ENCODE data around the gene ADCY6. TPM values are rescaled to one million over a fixed set of nuclear protein-coding genes. Genes with fewer than 3 reads are reported as not detected.

The ADCY6 gene
- total RNA-seq, 1 experiment from 2014 or later: 31.1 TPM

DNA sequence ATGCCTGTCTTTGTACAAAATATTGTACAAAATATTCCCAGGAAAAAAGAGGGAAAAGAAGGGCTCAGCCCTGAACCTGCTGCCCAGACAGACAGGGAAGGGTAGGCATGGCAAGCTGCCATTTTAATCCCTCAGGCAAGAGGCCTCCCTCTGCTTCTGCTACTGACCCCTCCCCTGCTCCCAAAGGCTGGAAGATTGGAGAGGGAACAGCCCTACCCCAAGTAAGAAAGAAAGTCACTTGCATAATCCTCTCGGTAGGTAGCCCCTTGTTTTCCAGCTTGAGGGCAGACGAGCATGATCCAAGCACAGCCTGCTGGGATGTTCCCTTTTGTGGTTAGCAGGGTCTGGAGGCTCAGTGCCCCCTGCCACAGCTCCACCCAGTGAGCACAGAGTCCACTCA is 20.7 kb downstream of the ADCY6 start:
- Histone ChIP-seq H3K14ac (ENCODE audit: insufficient read depth, low read length) (no peak overlapping the region), H3K4ac (ENCODE audit: low read depth, low read length) (no peak overlapping the region), H2AK5ac (ENCODE audit: insufficient read length, low read length) (no peak overlapping the region), H4K5ac (ENCODE audit: insufficient read length, low read depth, low read length) (no peak overlapping the region), H3K4me1 (ENCODE audit: insufficient read depth, low read length) (no peaks in the 10 kb centered on the region), H3K23ac (ENCODE audit: insufficient read length, low read depth, low read length) (no peak overlapping the region), H4K8ac (replicated peaks; ENCODE audit: insufficient read length, low read depth, low read length) (no peak overlapping the region), H3K18ac (ENCODE audit: insufficient read length, low read depth, low read length) (no peak overlapping the region), H2BK15ac (ENCODE audit: low read depth, low read length) (no peak overlapping the region), H3K79me1 (ENCODE audit: insufficient read depth, low read depth, low read length, poor library complexity, severe bottlenecking) (no peaks in the 10 kb centered on the region), H3K27me3 (ENCODE audit: insufficient read depth, low read length) (no peaks in the 10 kb centered on the region), H4K20me1 (ENCODE audit: control insufficient read depth, insufficient read depth, insufficient read length) (no peaks in the 10 kb centered on the region), H3K56ac (ENCODE audit: insufficient read length, low read depth, low read length) (no peak overlapping the region), H3K9ac (ENCODE audit: extremely low read depth, insufficient read length, low read length) (no peak overlapping the region), H3K23me2 (ENCODE audit: insufficient read length, low read depth, low read length, poor library complexity, severe bottlenecking) (no peaks in the 10 kb centered on the region), H2BK5ac (ENCODE audit: insufficient read length, low read length) (no peak overlapping the region), H3K79me2 (ENCODE audit: insufficient read depth, low read length) (no peaks in the 10 kb centered on the region), H2BK20ac (ENCODE audit: low read depth, low read length, poor library complexity, severe bottlenecking) (no peak overlapping the region), H2BK120ac (ENCODE audit: low read depth, low read length, poor library complexity, severe bottlenecking) (no peak overlapping the region), H2BK12ac (ENCODE audit: insufficient read length, low read depth, low read length) (no peak overlapping the region), H4K91ac (ENCODE audit: insufficient read length, low read depth, low read length) (no peak overlapping the region), H3K4me2 (ENCODE audit: insufficient read depth, insufficient read length, low read length) (no peak overlapping the region), H3K27ac (ENCODE audit: insufficient read length, low read depth, low read length) (no peak overlapping the region), H3K9me3 (ENCODE audit: control insufficient read depth, low read depth, low read length) (no peaks in the 10 kb centered on the region), H3T11ph (ENCODE audit: low read length) (no peak overlapping the region), H2AFZ (ENCODE audit: low read length) (no peak overlapping the region)
- DNase-seq: no peak
- peak overlapping the region in 2 of 3 experiments; percentile 89 to 95; a peak in 3 of 7 replicates for H3K27ac Mint-ChIP-seq
- H3K4me1 Mint-ChIP-seq: peaks cover 25 to 28% of the 10 kb centered on the region in 2 experiments
- H3K36me3 Mint-ChIP-seq (ENCODE audit: insufficient read depth in 1 of 3, low read depth in 3 of 3): peaks cover 9 to 66% (median 59%) of the 10 kb centered on the region in 3 experiments
- no peak for TF ChIP-seq CTCF (conservative IDR thresholded peaks at IDR 0.05)
- no peak overlapping the region for H3K4me3 Mint-ChIP-seq
- H3K27me3 Mint-ChIP-seq (ENCODE audit: low read depth): no peaks in the 10 kb centered on the region; the same call in 1 of the 2 replicates
- WGBS (ENCODE audit: extremely low coverage, insufficient read length, low lambda C conversion rate): no CpG with 5 or more reads among the region's 2 CpGs
- H3K9me3 Mint-ChIP-seq: no peaks in the 10 kb centered on the region
